Calu3 (cell line): ENCODE data around the gene HIPK4. TPM values are rescaled to one million over a fixed set of nuclear protein-coding genes. Genes with fewer than 3 reads are reported as not detected.
A peak's percentile ranks its signal among the peaks of the same experiment; 100 is the strongest.
"Not testable (repeated sequence)": the region's sequence is repeated elsewhere in the genome, so short reads cannot be mapped to it uniquely, and the experiment has no call there.

ENCODE experiments used
- BruUV-seq: library from RNA; stranded (reverse); fragments of 400-500 nt; replicated peaks from 2 replicates; lab custom pipeline; 2021; lab: Mats Ljungman, UMichigan
- CTCF ChIA-PET: fragments of 300-600 bp; sonication (Branson Sonifier 250); formaldehyde crosslinking; loops from one replicate; lab custom pipeline; 2022; ENCODE audit warnings: antibody characterized with exemption; lab: Charles Lee
- DNase-seq: peaks from one replicate; pipeline ENCODE4 v3.0.0; 2022
- H3K27ac Mint-ChIP-seq: one replicate; pipeline ENCODE4 v1.8.0; 2022; ENCODE audit warnings: mixed read lengths; ENCODE audit not compliant: unreplicated experiment
- H3K27me3 Mint-ChIP-seq: one replicate; pipeline ENCODE4 v1.8.0; 2022; ENCODE audit warnings: mixed read lengths; ENCODE audit not compliant: unreplicated experiment
- H3K36me3 Mint-ChIP-seq: one replicate; pipeline ENCODE4 v1.8.0; 2022; ENCODE audit warnings: mild to moderate bottlenecking, moderate library complexity, mixed read lengths; ENCODE audit not compliant: insufficient read depth, unreplicated experiment
- H3K4me1 Mint-ChIP-seq: one replicate; pipeline ENCODE4 v1.8.0; 2022; ENCODE audit warnings: mild to moderate bottlenecking, low read depth, mixed read lengths; ENCODE audit not compliant: unreplicated experiment
- H3K4me3 Mint-ChIP-seq: one replicate; pipeline ENCODE4 v1.8.0; 2022; ENCODE audit warnings: mild to moderate bottlenecking, low read depth, moderate library complexity, mixed read lengths; ENCODE audit not compliant: unreplicated experiment
- H3K9me3 Mint-ChIP-seq: one replicate; pipeline ENCODE4 v1.8.0; 2022; ENCODE audit warnings: low read depth, mixed read lengths; ENCODE audit not compliant: unreplicated experiment
- CTCF ChIP-seq: fragments of 200-600 bp; IDR thresholded peaks from one replicate; pipeline ENCODE4 v1.8.0; 2022; ENCODE audit warnings: antibody characterized with exemption; ENCODE audit not compliant: unreplicated experiment
- intact Hi-C: fragments of 100-400 bp; cut with micrococcal nuclease; formaldehyde crosslinking; loops from one replicate; pipeline ENCODE4 v1.10.0; 2022; ENCODE audit not compliant: unreplicated experiment
- total RNA-seq: library from RNA; stranded (reverse); gene quantifications from 2 replicates; pipeline ENCODE4 v1.2.3, GENCODE V29; 2022

Gene HIPK4
- total RNA-seq, 1 experiment from 2014 or later, result 0.14 TPM

- no peak for TF ChIP-seq CTCF
- Mint-ChIP-seq H3K4me3 (no peak overlapping the region), H3K27ac (no peak overlapping the region), H3K4me1 (no peaks in the 10 kb centered on the region), H3K9me3 (no peaks in the 10 kb centered on the region), H3K36me3 (peaks cover 15% of the 10 kb centered on the region), H3K27me3 (no peaks in the 10 kb centered on the region)
- CTCF ChIA-PET, result no interaction called here
- no TSS peak for BruUV-seq
- intact Hi-C loops, result no loop called here
- DNase-seq, result no peak
Observed at GRCh38 chr19:40336601-40336900, 53.4 kb downstream of the HIPK4 start.

GRCh38 chr19:40335855-40336600 is 54.0 kb downstream of the HIPK4 start:
- Mint-ChIP-seq H3K27ac (no peak overlapping the region), H3K36me3 (peaks cover 18% of the 10 kb centered on the region), H3K27me3 (no peaks in the 10 kb centered on the region), H3K9me3 (no peaks in the 10 kb centered on the region), H3K4me3 (no peak overlapping the region), H3K4me1 (no peaks in the 10 kb centered on the region)
- no peak for DNase-seq
- BruUV-seq, result no TSS peak
- intact Hi-C loops, result no loop called here
- no peak for TF ChIP-seq CTCF
- CTCF ChIA-PET, result no interaction called here

GRCh38 chr19:40335101-40335500 is 54.9 kb downstream of the HIPK4 start:
- Mint-ChIP-seq H3K27ac (no peak overlapping the region), H3K4me1 (no peaks in the 10 kb centered on the region), H3K36me3 (peaks cover 25% of the 10 kb centered on the region), H3K9me3 (no peaks in the 10 kb centered on the region), H3K4me3 (no peak overlapping the region), H3K27me3 (no peaks in the 10 kb centered on the region)
- no TSS peak for BruUV-seq
- CTCF ChIA-PET, result interaction anchor here (0.6 kb wide), 1 partner anchor 30 kb away, joined by 5 read pairs; no protein-coding TSS in a partner anchor
- no peak for TF ChIP-seq CTCF
- DNase-seq, result no peak
- intact Hi-C loops, result no loop called here

GRCh38 chr19:40333083-40333482 is 56.9 kb downstream of the HIPK4 start:
- H3K4me1 Mint-ChIP-seq, CTCF ChIA-PET, DNase-seq, H3K9me3 Mint-ChIP-seq, H3K27ac Mint-ChIP-seq, intact Hi-C loops, H3K27me3 Mint-ChIP-seq, H3K4me3 Mint-ChIP-seq: not testable (repeated sequence)
- TSS peak; percentile 9 for BruUV-seq
- H3K36me3 Mint-ChIP-seq, result peaks cover 41% of the 10 kb centered on the region

- no peaks in the 10 kb centered on the region for H3K4me1 Mint-ChIP-seq
- no peak overlapping the region for H3K27ac Mint-ChIP-seq
- no peak for TF ChIP-seq CTCF
- DNase-seq, result no peak
- peaks cover 42% of the 10 kb centered on the region for H3K36me3 Mint-ChIP-seq
- H3K4me3 Mint-ChIP-seq, result no peak overlapping the region
- CTCF ChIA-PET, result no interaction called here
- intact Hi-C loops, result no loop called here
- BruUV-seq, result no TSS peak
- no peaks in the 10 kb centered on the region for H3K9me3 Mint-ChIP-seq
- H3K27me3 Mint-ChIP-seq, result no peaks in the 10 kb centered on the region
Observed at GRCh38 chr19:40332669-40333068, 57.3 kb downstream of the HIPK4 start.
